Camera-type eye (tissue), 1 donor: ENCODE data around the gene MTHFD2L. TPM values are rescaled to one million over a fixed set of nuclear protein-coding genes. Genes with fewer than 3 reads are reported as not detected.

ENCODE experiments used
- total RNA-seq: library from RNA; depleted of rRNA; stranded (reverse); fragments of >200 nt; gene quantifications from one replicate; pipeline ENCODE4 v1.2.3, GENCODE V29; 2014

The MTHFD2L gene
- 59.2 TPM for total RNA-seq

DNA sequence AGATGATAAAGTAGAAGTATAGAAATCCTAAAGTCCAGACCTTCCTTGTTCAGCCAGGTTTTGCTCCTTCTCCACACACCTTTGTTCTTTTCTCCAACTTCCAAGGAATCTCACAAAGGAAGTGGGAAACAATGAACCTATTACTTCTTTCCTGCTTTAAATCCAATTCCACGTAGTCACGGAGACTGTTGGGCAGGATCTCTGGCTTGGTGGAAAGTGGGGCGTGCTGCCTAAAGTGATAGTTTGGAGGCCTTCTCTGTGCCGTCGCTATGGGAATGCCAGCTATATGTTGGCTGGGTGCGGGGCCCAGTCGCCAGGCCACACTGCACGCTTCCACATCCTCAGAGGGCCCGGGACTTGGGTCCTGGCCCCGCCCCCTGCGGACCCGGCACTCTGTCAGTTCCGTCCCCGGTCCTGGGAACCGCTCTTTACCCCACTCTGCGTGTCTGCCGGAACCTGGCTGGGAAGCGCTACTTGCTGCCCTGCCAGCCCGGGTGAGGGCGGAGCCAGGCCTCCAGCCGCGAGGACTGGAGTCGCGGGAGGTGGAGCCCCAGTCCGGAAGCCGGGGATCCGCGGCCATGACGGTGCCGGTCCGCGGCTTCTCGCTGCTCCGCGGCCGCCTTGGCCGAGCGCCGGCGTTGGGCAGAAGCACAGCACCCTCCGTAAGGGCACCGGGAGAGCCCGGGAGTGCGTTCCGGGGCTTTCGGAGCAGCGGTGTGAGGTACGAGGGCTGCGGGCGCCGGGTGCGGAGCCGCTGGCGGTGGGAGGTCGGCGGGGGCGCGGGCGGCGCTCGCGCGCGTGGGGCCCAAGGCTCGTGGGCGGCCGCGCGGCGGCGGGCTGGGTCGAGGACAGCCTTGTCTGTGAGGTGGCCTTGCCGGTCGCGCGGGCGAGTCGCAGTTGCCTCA, at the start of gene MTHFD2L:
Gene MTHFD2L (plus strand): TSS at position 558 of the 905 bp plus-strand sequence. CDS start 21 bp downstream, at position 579.

DNA sequence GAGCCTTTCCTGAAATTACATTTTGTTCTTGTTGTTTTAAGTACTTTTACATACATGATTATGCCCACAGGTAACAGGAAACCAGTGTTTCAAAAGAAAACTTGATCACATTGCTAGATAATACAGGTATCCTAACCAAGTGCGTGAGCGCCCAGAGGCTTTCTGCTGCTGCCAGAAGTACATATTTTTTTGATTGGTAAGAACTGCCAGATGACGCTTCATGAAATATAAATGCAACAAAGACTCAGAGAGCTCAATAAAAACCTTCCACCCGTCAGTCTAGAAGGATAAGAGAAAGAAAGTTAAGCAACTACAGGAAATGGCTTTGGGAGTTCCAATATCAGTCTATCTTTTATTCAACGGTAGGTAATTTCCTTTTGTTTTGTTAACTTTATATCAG, 150.3 kb downstream of the MTHFD2L start, which contains the start of gene EPGN:
Gene EPGN (plus strand): TSS at position 256 of the 400 bp plus-strand sequence. CDS start 64 bp downstream, at position 320.

Other genes with a start within 250 kb of the MTHFD2L start
- gene PF4, start 176.1 kb upstream of the MTHFD2L start, total RNA-seq, result 4.5 TPM
- gene PPBP, start 169.9 kb upstream of the MTHFD2L start, total RNA-seq, result 17.5 TPM
- gene CXCL5, start 159.4 kb upstream of the MTHFD2L start, total RNA-seq, result 0.44 TPM
- gene CXCL3, start 119.4 kb upstream of the MTHFD2L start, total RNA-seq, result 1.5 TPM
- 6.0 TPM for gene CXCL2, start 58.9 kb upstream of the MTHFD2L start, total RNA-seq
- gene EPGN, start 150.4 kb downstream of the MTHFD2L start, total RNA-seq, result 1.3 TPM
- 0.27 TPM for gene EREG, start 207.0 kb downstream of the MTHFD2L start, total RNA-seq